GM12892 (cell line): ENCODE data around the gene LDOC1. TPM values are rescaled to one million over a fixed set of nuclear protein-coding genes. Genes with fewer than 3 reads are reported as not detected.
"Not testable (repeated sequence)": the region's sequence is repeated elsewhere in the genome, so short reads cannot be mapped to it uniquely, and the experiment has no call there.

Source experiments
- DNase-seq: peaks from one replicate; pipeline ENCODE4 v3.0.0; 2011; ENCODE audit not compliant: insufficient read length
- FAIRE-seq: peaks from 2 replicates; lab custom pipeline; 2011; peaks lifted over from hg19 to GRCh38; lab: Jason Lieb, UNC
- POLR2A ChIP-seq: IDR thresholded peaks from 2 replicates; pipeline ENCODE4 v1.6.1; 2011; ENCODE audit warnings: low read depth, low read length, control low read depth
- POLR2AphosphoS5 ChIP-seq: IDR thresholded peaks from 2 replicates; pipeline ENCODE4 v1.6.1; 2011; ENCODE audit warnings: low read depth, low read length, control low read depth
- TAF1 ChIP-seq: IDR thresholded peaks from 2 replicates; pipeline ENCODE4 v1.6.1; 2011; ENCODE audit warnings: low read depth, mild to moderate bottlenecking, control low read depth, low read length, borderline replicate concordance
- polyA plus RNA-seq: library from polyadenylated mRNA; unstranded; fragments of >200 nt; gene quantifications from one replicate; pipeline ENCODE4 v1.2.1, GENCODE V29; 2012; ENCODE audit warnings: missing spikeins, inconsistent platforms; ENCODE audit not compliant: missing spikeins

Gene LDOC1
- not detected for polyA plus RNA-seq

DNA sequence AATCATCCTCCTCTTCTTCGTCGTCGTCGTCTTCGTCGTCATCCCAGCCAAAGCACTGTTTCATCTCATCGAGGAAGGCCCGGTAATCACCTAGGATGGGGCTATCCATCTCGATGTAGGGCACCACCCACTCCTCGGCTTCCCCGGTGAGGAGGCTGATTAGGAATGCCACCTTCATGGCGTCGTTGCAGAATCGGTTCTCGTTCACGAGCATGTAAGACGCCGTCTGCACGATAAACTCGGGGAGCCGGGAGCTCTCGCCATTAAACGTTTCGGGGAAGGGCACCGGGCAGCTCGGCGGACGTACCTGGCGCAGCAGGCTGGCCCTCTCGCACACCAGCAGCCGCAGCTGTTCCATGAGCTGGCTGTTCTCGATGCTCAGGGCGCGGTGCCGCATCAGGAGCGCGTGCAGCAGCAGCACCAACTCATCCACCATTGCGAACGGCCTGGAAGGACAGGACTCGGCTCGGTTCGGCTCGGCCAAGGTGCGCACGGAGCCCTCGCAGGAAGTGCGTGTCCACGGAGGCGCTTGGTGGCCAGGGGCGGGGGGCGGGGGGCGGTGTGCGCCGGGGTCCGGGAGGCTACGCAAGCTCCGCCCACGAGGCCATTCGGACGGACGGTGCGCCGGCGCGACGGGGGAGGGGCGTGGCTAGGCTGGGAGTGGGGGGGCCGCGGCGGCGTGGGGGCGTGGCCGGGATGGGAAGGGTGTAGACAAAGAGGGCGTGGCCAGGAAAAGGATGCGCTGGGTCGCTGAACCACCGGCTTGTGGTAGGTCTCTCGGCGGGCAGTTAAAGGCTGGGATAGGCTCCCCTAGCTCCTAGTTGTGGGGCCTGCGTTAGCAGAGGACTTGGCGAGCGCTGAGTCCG lies at the start of gene LDOC1:
Gene LDOC1 (minus strand): TSS at position 544 of the 866 bp plus-strand sequence. CDS start 108 bp downstream, at position 436.
- no peak for FAIRE-seq

DNA sequence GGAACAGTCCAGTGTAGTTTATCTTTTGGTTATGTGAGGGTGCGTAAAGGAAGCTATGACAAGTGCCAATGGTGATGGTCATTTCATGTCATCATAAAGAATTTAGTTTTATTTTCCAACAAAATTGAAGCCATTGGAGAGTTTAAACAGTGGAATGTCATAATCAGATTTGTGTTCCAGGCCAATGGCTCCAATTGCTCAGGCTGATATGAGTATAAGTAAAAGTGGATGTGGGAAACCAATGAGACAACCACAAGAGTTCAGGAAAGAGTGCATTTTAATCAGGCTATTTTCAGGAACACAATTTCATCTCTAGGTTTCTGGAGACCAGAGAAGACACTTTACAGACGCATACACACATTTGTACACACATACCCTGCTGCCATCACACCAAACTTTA lies 44.7 kb upstream of the LDOC1 start:
- DNase-seq (no peak), FAIRE-seq (no peak)
- no peak for TF ChIP-seq TAF1
- TF ChIP-seq POLR2AphosphoS5 = no peak
- TF ChIP-seq POLR2A = no peak

More for the DNA sequence above, at the start of gene LDOC1:
- TF ChIP-seq POLR2AphosphoS5 = no peak
- TF ChIP-seq POLR2A = no peak
- TF ChIP-seq TAF1 = no peak
- DNase-seq = no peak

DNA sequence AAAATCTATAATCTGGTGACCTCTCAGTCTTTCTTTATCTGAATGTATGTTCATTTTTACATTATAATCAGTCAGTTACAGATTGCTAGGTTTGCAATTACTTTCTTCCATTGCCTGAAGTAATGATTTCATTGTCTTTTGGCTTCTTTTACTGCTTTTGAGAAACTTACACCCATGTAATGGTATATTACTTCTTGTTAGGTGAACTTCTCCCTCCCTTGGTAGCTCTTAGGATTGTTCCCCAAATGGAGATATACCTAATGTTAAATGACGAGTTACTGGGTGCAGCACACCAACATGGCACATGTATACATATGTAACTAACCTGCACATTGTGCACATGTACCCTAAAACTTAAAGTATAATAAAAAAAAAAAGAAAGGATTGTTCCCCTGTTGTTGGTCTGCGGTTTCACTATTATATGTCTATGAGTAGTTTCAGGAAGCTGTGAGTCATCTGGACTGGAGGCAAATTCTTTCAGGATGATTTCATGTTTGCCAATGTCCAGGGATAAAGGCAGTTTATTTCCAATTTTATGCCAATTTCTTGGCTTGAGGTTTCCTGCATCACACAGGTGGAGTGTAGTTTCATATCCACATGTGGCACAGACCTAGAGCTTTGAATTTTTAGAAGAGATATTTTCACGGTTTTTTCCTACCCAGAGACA lies 43.5 kb upstream of the LDOC1 start:
- DNase-seq (no peak), FAIRE-seq (no peak)
- TF ChIP-seq POLR2AphosphoS5 = no peak
- no peak for TF ChIP-seq POLR2A
- TF ChIP-seq TAF1 = no peak

DNA sequence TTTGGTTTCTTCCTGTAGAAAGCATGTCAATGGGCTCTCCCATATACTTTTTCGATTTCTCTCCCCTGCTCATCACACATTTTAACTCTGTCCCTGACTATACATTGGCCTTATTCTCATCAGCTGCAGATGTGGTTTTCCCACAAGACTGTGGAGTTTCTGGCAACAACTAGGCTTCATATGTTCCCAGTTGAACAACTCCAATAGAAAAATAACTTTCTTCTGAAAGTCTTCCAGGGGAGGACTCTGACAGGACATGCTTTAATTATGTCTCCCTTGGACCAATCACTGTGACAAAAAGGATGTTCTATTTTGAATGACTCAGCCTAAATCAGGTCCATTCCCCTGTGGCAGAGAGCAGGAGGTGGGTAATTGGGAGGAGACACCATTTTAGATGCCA lies 37.3 kb upstream of the LDOC1 start:
- TF ChIP-seq POLR2A (no peak), POLR2AphosphoS5 (no peak), TAF1 (no peak)
- no peak for DNase-seq
- no peak for FAIRE-seq

DNA sequence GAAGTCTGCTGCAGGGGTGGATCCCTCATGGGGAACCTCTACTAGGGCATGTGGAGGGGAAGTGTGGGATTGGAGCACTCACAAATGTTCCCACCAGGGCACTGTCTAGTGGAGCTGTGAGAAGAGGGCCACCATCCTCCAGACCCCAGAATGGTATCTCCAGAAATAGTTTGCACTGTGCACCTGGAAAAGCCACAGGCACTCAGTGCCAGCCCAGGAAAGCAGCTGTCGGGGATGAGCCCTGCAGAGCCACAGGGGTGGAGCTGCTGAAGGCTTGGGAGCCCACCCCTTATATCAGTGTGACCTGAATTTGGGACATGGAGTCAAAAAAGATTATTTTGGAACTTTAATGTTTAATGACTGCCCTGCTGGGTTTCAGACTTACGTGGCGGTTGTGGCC lies 25.0 kb upstream of the LDOC1 start:
- TF ChIP-seq POLR2A = no peak
- no peak for TF ChIP-seq POLR2AphosphoS5
- no peak for TF ChIP-seq TAF1

DNA sequence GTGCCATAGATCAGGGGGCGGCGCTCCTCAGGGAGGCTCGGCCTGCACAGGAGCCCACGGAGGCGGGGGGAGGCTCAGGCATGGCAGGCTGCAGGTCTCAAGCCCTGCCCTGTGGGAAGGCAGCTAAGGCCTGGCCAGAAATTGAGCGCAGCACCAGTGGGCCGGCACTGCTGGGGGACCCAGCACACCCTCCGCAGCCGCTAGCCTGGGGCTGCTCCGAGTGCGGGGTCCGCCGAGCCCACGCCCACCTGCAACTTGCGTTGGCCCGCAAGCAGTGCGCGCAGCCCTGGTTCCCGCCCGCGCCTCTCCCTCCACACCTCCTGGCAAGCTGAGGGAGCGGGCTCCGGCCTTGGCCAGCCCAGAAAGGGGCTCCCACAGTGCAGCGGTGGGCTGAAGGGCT lies 11.6 kb upstream of the LDOC1 start:
- not testable (repeated sequence) for DNase-seq, FAIRE-seq

More for the DNA sequence above, 25.0 kb upstream of the LDOC1 start:
- FAIRE-seq (no peak), DNase-seq (no peak)

DNA sequence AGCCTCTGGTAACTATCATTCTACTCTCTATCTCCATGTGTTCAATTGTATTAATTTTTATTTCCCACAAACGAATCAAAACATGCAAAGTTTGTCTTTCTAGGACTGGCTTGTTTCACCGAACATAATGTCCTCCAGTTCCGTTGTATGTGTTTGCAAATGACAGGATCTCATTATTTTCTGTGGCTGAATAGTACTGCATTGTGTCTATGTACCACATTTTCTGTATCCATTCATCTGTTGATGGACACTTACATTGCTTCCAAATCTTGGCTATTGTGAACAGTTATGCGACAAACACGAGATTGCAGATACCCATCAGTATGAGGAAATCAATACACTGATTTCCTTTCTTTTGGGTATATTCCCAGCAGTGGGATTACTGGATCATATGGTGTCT lies 8.4 kb upstream of the LDOC1 start:
- no peak for FAIRE-seq
- no peak for DNase-seq
- no peak for TF ChIP-seq POLR2AphosphoS5
- TF ChIP-seq TAF1 = no peak
- TF ChIP-seq POLR2A = no peak

DNA sequence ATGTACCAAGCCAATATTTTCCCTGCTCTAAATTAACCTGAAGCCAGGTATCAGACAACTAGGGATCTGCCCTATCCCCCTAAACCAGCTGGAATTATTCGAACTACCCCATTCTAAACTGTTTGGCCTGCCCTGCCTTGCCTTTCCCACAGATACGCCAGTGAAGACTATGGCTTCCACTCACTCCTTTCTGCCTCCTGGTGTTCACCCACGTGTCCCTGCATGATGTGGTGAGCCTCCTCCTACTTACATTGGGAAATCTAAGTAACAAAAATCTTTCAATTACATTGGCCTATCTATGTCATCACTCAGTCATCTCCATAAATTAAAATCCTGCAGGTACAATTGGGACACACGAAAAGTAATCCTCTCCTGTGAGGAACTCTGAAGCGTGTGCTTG lies 6.1 kb upstream of the LDOC1 start:
- DNase-seq = no peak
- FAIRE-seq = no peak
- TF ChIP-seq TAF1 (no peak), POLR2AphosphoS5 (no peak), POLR2A (no peak)

DNA sequence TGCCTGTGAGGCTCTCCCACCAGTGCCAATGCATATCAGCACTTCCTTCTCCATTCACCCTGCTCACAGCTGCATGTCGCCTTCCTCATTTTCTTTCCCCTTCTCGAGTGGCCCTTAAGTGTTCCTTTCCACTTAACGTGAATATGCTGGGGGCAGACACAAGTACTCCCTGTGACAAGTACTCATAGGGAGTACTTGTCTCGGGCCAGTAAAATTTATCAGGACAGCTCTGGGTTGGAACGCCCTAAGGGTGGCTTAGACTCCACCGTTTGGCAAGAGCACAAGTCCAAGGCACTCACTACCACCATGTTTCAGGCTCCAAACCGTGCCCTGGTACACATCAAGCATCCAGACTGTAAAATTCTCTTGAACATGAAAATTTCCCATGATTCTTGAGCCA lies 3.9 kb upstream of the LDOC1 start:
- TF ChIP-seq TAF1 = no peak
- FAIRE-seq (no peak), DNase-seq (no peak)

DNA sequence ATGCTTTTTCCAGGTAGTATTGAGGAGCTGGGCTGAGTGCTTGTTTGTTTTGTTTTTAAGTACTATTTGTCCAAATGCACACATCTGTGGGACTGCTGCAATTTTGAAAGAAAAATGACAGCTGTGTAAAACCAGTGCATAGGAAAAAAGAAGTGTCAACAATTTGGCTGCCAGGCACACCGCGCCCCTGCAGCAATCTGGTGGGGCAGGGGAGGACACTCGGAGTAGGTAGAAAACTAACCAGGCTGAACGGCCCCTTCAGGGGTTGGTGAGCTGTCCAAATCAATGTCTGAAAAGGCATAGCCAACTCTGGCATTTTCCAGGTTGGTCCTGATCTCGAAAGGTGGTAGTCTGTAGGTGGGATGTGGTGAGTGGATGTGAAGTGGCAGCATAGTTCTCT lies 1.1 kb downstream of the LDOC1 start:
- no peak for FAIRE-seq
- TF ChIP-seq TAF1 (no peak), POLR2A (no peak), POLR2AphosphoS5 (no peak)
- no peak for DNase-seq

DNA sequence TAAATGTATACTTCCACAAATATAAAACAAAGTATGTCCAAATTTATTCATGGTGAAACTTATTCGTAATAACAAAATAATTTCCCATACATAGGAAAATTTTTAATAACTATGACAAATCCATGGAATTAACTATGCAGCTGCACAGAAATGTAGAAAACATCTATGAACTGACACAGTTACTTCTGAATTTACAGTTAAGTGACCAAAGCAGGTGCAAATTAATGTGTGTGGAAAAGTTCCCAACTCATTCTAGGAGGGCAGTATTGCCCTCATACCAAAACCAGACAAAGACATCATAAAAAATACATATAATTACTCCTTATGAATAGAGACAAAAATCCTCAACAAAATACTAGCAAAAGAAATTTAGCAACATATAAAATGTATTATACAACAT lies 12.5 kb downstream of the LDOC1 start:
- DNase-seq = no peak
- FAIRE-seq = no peak
- TF ChIP-seq TAF1 = no peak
- TF ChIP-seq POLR2A = no peak
- no peak for TF ChIP-seq POLR2AphosphoS5

DNA sequence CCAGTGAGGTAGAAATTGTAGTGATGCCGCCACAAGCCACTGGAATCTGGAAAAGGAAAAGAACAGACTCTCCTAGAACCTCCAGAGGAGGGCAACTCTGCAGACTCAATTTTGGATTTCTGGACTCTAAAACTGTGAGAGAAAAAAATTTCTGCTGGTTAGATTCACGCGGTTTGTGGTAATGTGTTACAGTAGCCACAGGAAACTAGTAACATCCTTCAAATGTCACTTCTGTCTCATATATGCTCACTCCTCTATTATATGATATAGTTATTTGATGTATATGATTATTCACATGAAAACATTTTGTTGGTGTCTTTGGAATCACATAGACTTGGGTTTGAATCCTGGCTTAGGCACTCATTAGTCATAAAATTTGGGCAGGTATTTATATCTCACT lies 18.8 kb downstream of the LDOC1 start:
- no peak for TF ChIP-seq TAF1
- TF ChIP-seq POLR2A = no peak
- TF ChIP-seq POLR2AphosphoS5 = no peak
- FAIRE-seq (no peak), DNase-seq (no peak)

DNA sequence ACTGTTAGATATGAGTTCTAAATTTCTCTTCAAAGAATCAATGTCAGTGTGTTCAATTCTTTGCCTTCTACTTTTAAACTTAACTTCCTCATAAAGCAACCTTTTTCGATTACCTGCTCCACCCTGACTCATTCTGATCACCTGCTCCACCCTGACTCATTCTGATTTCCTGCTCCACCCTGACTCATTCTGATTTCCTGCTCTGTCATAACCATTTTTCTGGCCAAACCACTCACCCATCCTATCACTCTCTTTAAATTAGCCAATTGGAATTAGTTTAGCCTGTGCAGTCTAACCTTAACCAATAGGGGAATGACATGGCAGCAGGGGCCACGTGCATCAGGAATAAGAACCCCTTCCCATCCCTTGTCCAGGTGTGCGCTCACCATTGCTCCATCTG lies 21.7 kb downstream of the LDOC1 start:
- DNase-seq, FAIRE-seq: not testable (repeated sequence)
